GM12875 (cell line): ENCODE data around the gene TAF8.
"Not testable (repeated sequence)": the region's sequence is repeated elsewhere in the genome, so short reads cannot be mapped to it uniquely, and the experiment has no call there.

Source experiments
- H3K4me3 ChIP-seq: one replicate; pipeline ENCODE4 v1.5.1; 2011; ENCODE audit warnings: low read depth, low read length, control low read depth
- TF ChIP-seq, protein P1 (sequence below): IDR thresholded peaks from 2 replicates; pipeline ENCODE4 v1.5.1; 2011; ENCODE audit warnings: low read depth, mild to moderate bottlenecking, control low read depth, inconsistent platforms, low read length, moderate library complexity, borderline replicate concordance; ENCODE audit not compliant: insufficient read depth

TAF8 gene, protein sequence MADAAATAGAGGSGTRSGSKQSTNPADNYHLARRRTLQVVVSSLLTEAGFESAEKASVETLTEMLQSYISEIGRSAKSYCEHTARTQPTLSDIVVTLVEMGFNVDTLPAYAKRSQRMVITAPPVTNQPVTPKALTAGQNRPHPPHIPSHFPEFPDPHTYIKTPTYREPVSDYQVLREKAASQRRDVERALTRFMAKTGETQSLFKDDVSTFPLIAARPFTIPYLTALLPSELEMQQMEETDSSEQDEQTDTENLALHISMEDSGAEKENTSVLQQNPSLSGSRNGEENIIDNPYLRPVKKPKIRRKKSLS

DNA sequence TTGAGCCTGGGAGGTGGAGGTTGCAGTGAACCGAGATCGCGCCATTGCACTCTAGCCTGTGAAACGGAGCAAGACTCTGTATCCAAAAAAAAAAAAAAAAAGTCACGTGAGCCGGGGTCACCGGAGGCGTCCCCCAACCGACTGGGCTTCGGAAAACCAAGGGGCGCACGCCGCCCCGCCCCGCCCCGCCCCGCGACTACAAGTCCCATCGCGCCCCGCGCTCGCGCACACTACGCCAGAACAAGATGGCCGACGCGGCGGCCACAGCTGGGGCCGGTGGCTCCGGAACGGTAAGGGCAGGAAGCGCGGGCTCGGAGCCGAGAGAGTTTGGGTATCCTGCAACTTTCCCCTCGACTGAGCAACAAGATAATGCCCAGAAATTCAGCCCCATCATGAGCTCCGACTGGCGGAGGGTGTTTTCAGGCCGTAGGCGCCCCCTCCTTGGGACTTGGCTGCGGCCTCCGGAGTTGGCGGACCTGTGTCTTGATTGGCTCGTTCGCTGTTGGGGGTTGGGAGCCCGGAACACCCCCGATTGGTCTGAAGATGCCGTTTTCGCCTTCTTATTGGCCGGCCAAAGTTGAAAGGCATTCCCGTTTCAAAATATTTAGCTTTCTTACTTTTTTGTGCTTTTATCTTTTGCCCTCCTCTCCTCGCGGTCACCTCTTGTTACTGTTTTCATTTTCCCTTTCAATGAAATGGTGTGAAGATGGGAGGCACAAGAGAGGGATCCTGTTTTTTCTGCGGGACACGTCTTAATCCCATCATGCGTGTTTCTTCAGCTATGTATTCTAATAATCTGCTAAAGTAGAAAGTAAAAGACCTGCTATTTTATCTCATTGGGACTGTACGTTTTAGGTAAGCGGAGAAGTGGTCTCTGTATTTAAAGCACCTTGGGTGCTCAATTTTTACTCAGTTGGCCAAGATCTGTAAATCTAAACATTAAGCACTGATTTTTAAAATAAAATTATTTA is at the start of gene TAF8:
TSS of gene TAF8 (plus strand) at position 228 of the 971 bp plus-strand sequence. CDS start at position 246, 18 bp downstream.
- TF ChIP-seq, protein P1, sequence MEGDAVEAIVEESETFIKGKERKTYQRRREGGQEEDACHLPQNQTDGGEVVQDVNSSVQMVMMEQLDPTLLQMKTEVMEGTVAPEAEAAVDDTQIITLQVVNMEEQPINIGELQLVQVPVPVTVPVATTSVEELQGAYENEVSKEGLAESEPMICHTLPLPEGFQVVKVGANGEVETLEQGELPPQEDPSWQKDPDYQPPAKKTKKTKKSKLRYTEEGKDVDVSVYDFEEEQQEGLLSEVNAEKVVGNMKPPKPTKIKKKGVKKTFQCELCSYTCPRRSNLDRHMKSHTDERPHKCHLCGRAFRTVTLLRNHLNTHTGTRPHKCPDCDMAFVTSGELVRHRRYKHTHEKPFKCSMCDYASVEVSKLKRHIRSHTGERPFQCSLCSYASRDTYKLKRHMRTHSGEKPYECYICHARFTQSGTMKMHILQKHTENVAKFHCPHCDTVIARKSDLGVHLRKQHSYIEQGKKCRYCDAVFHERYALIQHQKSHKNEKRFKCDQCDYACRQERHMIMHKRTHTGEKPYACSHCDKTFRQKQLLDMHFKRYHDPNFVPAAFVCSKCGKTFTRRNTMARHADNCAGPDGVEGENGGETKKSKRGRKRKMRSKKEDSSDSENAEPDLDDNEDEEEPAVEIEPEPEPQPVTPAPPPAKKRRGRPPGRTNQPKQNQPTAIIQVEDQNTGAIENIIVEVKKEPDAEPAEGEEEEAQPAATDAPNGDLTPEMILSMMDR: no peak
- peak within 1 kb of the TSS; percentile 66 for H3K4me3 ChIP-seq

DNA sequence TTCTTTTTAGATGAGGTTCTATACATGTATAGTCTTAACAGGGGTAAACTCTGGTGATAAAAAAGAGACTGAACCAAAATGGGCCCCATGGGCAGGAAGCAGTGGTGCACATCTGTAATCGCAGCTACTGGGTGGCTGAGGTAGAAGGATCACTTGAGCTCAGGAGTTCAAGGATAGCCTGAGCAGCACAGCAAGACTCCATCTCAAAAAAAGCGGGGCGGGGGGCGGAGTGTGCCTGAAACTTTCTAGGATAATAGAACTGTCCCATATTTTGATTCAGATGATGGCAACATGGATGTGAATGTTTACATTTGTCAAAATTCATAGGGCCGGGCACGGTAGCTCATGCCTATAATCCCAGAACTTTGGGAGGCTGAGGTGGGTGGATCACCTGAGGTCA is 48.8 kb upstream of the TAF8 start:
- TF ChIP-seq, protein P1: no peak
- H3K4me3 ChIP-seq: no peak overlapping the region

DNA sequence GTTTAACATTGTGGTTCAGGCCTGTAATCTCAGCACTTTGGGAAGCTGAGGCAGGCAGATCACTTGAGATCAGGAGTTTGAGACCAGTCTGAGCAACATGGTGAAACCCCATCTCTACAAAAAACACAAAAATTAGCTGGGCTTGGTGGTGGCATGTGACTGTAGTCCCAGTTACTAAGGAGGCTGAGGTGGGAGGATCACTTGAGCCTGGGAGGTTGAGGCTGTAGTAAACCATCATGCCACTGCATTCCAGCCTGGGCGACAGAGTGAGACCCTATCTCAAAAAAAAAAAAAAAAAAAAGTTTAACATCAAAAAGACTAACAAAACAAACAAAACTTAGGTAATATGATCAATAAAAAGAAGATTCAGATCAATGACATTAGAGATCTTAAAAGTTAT is 46.7 kb upstream of the TAF8 start:
- not testable (repeated sequence) for H3K4me3 ChIP-seq

DNA sequence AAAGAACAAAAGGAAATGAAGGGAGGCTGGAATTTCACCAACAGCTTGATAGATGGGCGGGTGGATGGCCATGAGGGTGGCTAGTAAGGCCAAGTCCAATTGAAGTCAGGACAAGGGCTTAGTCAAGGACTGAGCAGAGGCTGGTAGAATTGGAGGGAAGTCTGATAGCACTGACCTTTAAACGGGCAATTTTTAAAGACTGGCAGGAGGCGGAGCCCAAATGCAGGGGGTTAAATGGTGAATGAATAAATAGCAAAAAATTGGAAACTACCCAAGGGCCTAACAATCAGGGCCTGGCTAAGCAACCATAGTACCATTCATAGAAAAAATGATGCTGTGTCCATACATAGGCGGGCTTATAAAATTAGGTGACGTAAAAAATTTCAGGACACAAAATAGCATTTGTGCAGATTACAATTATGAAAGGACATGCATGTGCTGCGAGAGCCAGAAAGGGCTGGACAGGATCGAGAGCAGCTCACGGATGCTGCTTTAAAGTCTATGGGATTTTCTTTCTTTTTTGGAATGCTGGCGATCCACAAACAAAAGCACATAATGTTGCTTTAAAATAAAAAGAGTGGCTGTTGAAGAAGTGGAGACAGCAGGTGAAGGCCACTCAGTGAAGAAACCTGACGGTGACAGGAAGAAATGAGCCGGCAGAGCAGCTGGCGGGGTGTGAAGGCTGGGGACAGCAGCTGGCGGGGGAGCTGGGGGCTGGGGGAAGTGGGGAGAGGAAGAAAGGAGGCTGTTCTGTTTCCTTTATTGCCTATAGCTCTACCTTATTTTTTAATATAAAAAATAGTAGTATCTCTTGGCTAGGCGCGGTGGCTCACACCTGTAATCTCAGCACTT is 42.8 kb upstream of the TAF8 start:
- TF ChIP-seq, protein P1: no peak
- H3K4me3 ChIP-seq: no peak overlapping the region

DNA sequence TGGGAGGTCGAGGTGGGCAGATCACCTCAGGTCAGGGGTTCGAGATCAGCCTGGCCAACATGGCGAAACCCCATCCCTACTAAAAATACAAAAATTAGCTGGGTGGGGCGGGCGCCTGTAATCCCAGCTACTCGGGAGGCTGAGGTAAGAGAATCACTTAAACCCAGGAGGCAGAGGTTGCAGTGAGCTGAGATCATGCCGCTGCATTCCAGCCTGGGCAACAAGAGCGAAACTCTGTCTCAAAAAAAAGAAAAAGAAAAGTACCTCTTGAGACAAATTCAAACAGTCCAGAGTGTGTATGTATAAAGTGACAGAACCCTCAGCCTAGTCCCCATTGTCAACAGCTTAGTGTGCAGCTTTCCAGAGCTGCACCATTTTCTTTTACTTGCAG is 42.2 kb upstream of the TAF8 start:
- not testable (repeated sequence) for H3K4me3 ChIP-seq

DNA sequence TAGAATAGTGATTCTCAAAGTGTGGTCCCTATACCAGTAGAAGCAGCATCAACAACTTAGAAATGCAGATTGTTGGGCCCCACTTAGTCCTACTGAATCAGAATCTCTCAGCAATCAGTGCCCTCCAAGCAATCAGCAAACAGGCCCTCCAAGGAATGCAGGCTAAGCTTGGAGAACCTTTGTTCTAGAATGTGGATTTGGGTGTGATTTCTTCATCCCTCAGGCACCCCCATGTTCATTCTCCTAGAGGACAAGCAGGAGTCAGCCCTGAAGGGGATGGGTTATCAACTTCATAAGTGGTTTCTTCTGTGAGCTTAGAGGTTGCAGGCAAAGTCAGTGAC is 40.5 kb upstream of the TAF8 start:
- no peak overlapping the region for H3K4me3 ChIP-seq
- TF ChIP-seq, protein P1: no peak

DNA sequence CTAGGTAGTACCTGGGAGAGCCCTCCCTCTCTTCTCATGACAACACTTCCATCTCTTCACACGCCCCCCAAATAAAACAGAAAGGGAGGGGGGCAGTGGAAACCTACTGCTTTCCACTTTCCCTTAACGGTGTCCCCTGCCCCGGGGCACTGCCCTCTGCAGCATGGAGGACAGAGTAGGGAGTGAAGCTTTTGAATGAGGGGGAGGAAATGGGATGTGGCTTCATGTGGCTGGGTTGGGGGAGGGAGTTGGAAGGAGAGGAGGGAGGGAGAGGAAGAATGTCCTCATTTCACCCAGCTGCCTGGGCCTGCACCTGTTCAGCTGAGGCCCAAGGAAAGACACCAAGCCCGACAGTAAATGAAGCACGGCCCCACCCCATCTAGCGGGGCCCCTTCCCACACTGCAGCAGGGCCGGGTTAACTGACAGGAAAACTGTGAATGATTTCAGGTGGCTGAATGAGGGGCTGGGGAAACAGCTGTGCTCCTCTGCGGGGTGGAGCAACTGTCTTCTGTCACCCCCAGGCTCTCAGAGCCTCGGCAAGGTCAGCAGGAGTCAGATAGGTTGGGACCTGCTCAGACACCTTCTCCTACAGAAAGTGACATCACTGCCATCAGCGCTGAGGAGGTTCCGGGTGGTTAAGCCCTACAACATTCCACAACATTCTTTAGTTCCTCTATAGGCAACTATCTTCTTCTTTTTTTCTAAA is 40.0 kb upstream of the TAF8 start:
- TF ChIP-seq, protein P1: no peak
- H3K4me3 ChIP-seq: no peak overlapping the region
